GM21825 (cell line): ENCODE results near the gene NRXN3.
"Not testable (repeated sequence)": the region's sequence is repeated elsewhere in the genome, so short reads cannot be mapped to it uniquely, and the experiment has no call there.

ENCODE experiments used
- ATAC-seq: cut with Tn5 transposase; IDR thresholded peaks from one replicate; pipeline ENCODE4 v1.9.1; 2021; ENCODE audit warnings: mild to moderate bottlenecking, moderate library complexity; ENCODE audit not compliant: unreplicated experiment

The NRXN3 gene

GRCh38 chr14:78975734-78976133 is 805.6 kb downstream of the NRXN3 start:
- ATAC-seq = no peak

GRCh38 chr14:78978896-78979295 is 808.7 kb downstream of the NRXN3 start:
- ATAC-seq = no peak

GRCh38 chr14:78982551-78982950 is 812.4 kb downstream of the NRXN3 start:
- ATAC-seq = no peak

GRCh38 chr14:78983126-78983525 is 813.0 kb downstream of the NRXN3 start:
- ATAC-seq = no peak

- no peak for ATAC-seq
Observed at GRCh38 chr14:78985668-78986381, 815.7 kb downstream of the NRXN3 start.

- ATAC-seq = no peak
Observed at GRCh38 chr14:78986989-78987388, 816.8 kb downstream of the NRXN3 start.

- no peak for ATAC-seq
Observed at GRCh38 chr14:78989221-78989620, 819.0 kb downstream of the NRXN3 start.

- ATAC-seq = no peak
Observed at GRCh38 chr14:78992867-78993266, 822.7 kb downstream of the NRXN3 start.

GRCh38 chr14:78997811-78998210 is 827.6 kb downstream of the NRXN3 start:
- ATAC-seq = no peak

- ATAC-seq = no peak
Observed at GRCh38 chr14:79009286-79009685, 839.1 kb downstream of the NRXN3 start.

- no peak for ATAC-seq
Observed at GRCh38 chr14:79011091-79011919, 841.1 kb downstream of the NRXN3 start.

- no peak for ATAC-seq
Observed at GRCh38 chr14:79011920-79012204, 841.7 kb downstream of the NRXN3 start.

GRCh38 chr14:79016828-79017505 is 846.8 kb downstream of the NRXN3 start:
- ATAC-seq = no peak

GRCh38 chr14:79017561-79017960 is 847.4 kb downstream of the NRXN3 start:
- ATAC-seq = no peak

- no peak for ATAC-seq
Observed at GRCh38 chr14:79018836-79019235, 848.7 kb downstream of the NRXN3 start.

- not testable (repeated sequence) for ATAC-seq
Observed at GRCh38 chr14:79019898-79020297, 849.7 kb downstream of the NRXN3 start.

GRCh38 chr14:79021766-79022165 is 851.6 kb downstream of the NRXN3 start:
- no peak for ATAC-seq

GRCh38 chr14:79027138-79027537 is 857.0 kb downstream of the NRXN3 start:
- ATAC-seq = no peak

- no peak for ATAC-seq
Observed at GRCh38 chr14:79028281-79028680, 858.1 kb downstream of the NRXN3 start.

GRCh38 chr14:79036441-79036840 is 866.3 kb downstream of the NRXN3 start:
- ATAC-seq = no peak

- ATAC-seq = no peak
Observed at GRCh38 chr14:79037106-79037505, 866.9 kb downstream of the NRXN3 start.

GRCh38 chr14:79037593-79037992 is 867.4 kb downstream of the NRXN3 start:
- no peak for ATAC-seq
